ENCODE data around the gene SRR. TPM values are rescaled to one million over a fixed set of nuclear protein-coding genes. Genes with fewer than 3 reads are reported as not detected.

SRR gene
- total RNA-seq, 1 donor from 2014 or later, result 20.7 TPM

- intact Hi-C loops (cut with micrococcal nuclease), result loop anchor here (1.0 to 2.0 kb wide), 5 partner anchors 16 to 283 kb away; partner anchors contain the start of genes HIC1, MNT, SMG6 and SRR
Measured at GRCh38 chr17:2337544-2338314, 34.0 kb downstream of the SRR start.

GRCh38 chr17:2338315-2338657 is 34.5 kb downstream of the SRR start:
- intact Hi-C loops (cut with micrococcal nuclease), result loop anchor here (1.0 kb wide), 1 partner anchor 15 kb away; no protein-coding TSS in a partner anchor

DNA sequence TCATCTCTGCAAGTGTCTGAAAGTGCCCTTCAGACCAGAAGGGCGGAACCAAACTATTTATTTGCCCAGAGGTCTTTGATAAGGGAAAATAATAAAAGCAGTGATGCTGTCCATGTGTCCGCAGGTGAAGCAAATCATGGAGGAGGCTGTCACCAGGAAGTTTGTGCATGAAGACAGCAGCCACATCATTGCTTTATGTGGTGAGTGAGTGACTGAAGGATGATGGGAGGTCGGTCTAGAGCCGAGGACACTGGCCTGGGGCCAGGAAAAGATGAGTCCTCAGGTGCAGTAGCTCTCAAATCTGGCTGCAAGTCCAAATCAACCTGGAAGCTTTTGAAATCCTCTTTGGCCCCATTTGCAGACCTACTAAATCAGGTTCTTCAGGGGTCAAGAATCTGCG is 39.7 kb downstream of the SRR start:
- intact Hi-C loops (cut with micrococcal nuclease), result no loop called here

DNA sequence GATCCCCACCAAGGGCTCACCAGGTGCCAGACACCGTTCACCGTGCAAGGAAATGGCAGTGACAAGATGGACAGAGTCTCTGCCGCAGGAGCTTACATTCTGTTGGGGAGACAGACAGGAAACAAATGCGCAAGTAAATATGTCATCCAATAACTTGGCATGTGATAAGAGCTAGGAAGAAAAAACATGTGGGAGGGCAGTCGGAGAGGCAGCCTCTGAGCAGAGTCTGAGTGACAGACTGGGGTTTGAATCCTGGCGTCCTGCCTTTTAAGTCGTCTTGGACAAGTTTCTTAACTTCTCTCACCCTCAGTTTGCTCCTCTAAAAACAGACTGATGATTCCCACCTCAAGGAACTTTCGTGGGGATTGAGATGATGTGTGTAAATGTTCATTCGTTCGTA is 40.8 kb downstream of the SRR start:
- intact Hi-C loops (cut with micrococcal nuclease), result no loop called here

DNA sequence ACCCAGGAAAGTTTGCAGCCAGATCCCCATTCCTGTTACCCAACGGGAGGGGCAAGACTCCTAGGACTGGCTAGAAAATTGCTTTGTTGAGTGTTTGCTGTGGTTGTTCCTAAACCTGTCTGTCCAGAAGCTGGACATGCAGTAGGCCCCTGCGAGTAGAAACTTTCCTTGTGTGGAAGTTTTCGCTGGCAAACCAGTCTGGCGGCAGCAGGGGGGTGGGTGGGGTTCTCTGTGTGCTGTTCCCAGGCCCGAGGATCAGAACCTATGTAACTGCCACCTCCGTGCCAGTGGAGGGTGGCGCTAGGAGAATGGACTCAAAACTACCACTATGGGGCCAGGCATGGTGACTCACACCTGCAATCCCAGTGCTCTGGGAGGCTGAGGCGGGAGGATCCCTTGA is 42.7 kb downstream of the SRR start:
- intact Hi-C loops (cut with micrococcal nuclease), result no loop called here

GRCh38 chr17:2347805-2348685 is 44.3 kb downstream of the SRR start:
- intact Hi-C loops (cut with micrococcal nuclease), result no loop called here

DNA sequence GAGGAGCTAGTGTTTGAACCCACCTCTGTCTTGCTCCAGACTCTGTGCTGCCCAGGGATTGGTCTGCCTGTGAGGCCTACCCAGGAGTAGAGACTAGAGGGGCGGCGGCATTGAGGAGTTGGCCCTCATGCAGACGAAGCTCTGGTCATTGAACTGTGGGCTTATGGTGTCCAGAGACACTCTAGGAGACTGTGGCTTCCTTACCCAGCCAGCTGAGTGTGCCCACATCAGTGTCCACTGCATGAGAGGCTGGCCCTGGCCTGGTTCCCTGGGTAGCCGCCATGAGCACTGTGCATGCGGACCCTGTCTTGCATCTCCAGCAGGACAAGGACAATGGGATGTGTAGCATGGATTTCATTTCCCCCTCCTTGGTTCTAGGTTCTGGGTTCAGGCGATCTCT is 47.5 kb downstream of the SRR start:
- intact Hi-C loops (cut with micrococcal nuclease), result no loop called here

- intact Hi-C loops (cut with micrococcal nuclease), result no loop called here
Measured at GRCh38 chr17:2354311-2354710, 50.6 kb downstream of the SRR start.

GRCh38 chr17:2357237-2357636 is 53.5 kb downstream of the SRR start:
- intact Hi-C loops (cut with micrococcal nuclease), result no loop called here

- intact Hi-C loops (cut with micrococcal nuclease), result no loop called here
Measured at GRCh38 chr17:2357931-2358434, 54.2 kb downstream of the SRR start.

- intact Hi-C loops (cut with micrococcal nuclease), result no loop called here
Measured at GRCh38 chr17:2361010-2361760, 57.4 kb downstream of the SRR start.

- intact Hi-C loops (cut with micrococcal nuclease), result no loop called here
Measured at GRCh38 chr17:2362016-2362415, 58.3 kb downstream of the SRR start.

- intact Hi-C loops (cut with micrococcal nuclease), result no loop called here
Measured at GRCh38 chr17:2362416-2362815, 58.7 kb downstream of the SRR start.

- intact Hi-C loops (cut with micrococcal nuclease), result no loop called here
Measured at GRCh38 chr17:2362881-2363280, 59.1 kb downstream of the SRR start.

GRCh38 chr17:2363318-2363717 is 59.6 kb downstream of the SRR start:
- intact Hi-C loops (cut with micrococcal nuclease), result no loop called here

- intact Hi-C loops (cut with micrococcal nuclease), result no loop called here
Measured at GRCh38 chr17:2363851-2364762, 60.4 kb downstream of the SRR start.

DNA sequence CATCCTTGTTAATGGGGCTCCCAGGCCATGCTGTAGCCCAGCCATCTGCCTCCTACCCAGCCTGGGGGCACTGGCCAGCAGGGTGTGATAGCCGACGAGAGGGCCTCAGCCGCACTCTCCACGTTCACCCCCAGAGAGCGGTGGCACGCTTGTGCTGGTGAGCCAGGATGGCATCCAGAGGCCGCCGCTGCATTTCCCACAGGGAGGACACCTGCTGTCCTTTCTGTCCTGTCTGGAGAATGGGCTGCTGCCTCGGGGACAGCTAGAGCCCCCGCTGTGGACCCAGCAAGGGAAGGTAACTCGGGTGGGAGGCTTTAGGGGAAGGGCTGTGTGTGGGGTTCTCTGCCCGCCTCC is 61.0 kb downstream of the SRR start:
- intact Hi-C loops (cut with micrococcal nuclease), result no loop called here

DNA sequence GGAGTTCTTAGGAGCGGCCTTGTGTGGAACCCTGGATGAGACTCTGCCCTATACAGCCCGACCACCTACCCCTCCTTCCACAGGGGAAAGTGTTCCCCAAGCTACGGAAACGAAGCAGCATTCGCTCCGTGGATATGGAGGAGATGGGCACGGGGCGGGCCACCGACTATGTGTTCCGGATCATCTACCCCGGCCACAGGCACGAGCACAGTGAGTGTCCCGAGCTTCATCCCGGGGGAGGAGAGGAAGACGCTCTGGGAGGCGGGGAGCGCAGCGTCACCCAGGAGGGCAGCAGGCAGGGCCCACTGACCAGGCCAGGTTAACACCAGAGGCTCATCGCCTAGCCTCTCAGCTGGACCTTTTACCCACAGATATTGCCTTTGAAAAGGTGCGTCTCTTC is 61.4 kb downstream of the SRR start:
- intact Hi-C loops (cut with micrococcal nuclease), result no loop called here

GRCh38 chr17:2366747-2367494 is 63.2 kb downstream of the SRR start:
- intact Hi-C loops (cut with micrococcal nuclease), result no loop called here

- intact Hi-C loops (cut with micrococcal nuclease), result no loop called here
Measured at GRCh38 chr17:2368359-2368758, 64.6 kb downstream of the SRR start.

Data from T-helper 2 cell treated with Interferon-gamma antibody and Interleukin-4, amounts not matched to agents 100 ng/mL and 5 ng/mL, for 36 hours (primary cell).